Measurements from ENCODE around the gene TRMT11.

- TF ChIP-seq CTCF (IDR thresholded peaks at IDR 0.05) (no peak), EZH2 (IDR thresholded peaks at IDR 0.05) (no peak), EZH2phosphoT487 (IDR thresholded peaks at IDR 0.05) (no peak)
Observed at GRCh38 chr6:125951323-125951722, 35.0 kb upstream of the TRMT11 start.
